IPS-NIHi11 (cell line): ENCODE measurements around the gene VIPR1.
A peak's percentile ranks its signal among the peaks of the same experiment; 100 is the strongest.

Experiments used
- DNase-seq: peaks from one replicate; pipeline ENCODE4 v3.0.0; 2012; ENCODE audit warnings: mixed read lengths, low spot score

Gene VIPR1

DNA sequence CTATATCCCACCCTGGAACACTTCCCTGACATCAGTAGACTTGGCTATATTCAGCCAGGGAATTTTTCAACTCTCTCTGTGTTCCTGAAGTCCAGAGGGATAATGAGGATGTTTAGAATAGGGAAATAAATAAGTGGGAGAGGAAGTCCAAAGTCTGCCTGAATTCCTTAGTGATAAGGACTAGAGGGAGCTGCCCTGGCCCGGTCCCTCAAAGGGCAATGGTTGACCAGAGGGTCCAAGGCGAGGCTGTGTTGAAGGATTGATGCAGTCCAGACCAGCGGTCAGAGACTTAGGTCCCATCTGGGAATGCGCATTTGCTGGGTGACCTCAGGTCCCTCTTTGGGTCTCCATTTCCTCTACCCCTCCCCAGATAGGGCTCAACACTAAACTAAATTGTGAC is 7.9 kb downstream of the VIPR1 start:
- no peak for DNase-seq

DNA sequence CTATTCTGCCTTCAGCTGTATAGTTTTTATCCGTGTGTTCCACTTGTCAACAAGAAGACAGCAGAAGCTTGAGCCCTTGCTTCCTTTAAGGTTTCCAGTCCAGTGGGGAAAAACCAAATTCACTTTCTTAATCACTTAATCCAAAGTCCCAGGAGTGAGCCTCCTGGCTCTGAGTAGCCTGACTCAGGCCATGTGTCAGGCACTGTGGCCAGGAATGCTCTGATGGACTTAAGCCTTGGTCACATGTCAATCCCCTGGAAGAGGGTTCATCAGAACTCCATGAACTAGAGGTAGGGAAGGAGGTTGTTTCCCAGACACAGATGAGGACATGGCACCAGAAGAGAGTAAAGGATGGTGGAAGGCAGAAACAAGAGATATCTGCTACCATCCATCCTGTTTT is 8.8 kb downstream of the VIPR1 start:
- no peak for DNase-seq

DNA sequence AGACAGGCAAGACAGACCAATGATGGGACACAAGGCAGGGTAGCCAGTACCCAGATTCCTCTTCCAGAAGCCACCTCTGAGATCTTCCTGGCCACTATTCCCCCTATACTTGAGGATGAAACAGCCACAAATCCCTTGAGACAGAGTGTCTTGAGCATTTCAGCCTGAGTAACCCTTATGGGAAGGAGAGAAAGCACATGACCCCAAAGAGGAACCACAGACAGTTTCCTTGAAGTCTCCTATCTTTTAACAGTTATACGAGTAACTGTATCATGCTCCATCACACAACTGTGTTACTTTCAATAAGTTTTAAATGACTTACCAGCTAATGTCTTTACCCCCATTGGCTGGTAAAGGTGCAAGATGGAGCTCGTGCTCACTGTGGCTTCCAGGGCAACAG is 9.3 kb downstream of the VIPR1 start:
- DNase-seq: no peak

DNA sequence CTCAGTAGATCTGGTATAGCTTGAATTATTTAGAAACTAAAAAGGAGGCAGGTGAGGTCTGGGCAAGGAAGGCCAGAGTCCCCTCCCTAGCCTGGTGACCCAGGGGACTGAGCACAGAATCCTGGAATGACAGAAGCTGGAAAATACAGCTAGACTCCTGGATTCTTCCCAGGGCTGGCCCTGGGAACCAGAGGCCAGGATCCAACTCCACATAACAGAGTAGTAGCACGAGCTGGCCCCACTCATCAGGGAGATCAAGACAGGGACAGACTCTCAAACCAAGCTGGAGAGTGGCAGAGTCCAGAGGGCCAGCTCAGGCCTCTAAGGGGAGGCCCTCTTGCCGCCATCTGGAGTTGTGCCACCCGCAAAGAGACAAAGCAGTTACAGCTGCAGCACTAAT is 10.7 kb downstream of the VIPR1 start:
- DNase-seq: no peak

DNA sequence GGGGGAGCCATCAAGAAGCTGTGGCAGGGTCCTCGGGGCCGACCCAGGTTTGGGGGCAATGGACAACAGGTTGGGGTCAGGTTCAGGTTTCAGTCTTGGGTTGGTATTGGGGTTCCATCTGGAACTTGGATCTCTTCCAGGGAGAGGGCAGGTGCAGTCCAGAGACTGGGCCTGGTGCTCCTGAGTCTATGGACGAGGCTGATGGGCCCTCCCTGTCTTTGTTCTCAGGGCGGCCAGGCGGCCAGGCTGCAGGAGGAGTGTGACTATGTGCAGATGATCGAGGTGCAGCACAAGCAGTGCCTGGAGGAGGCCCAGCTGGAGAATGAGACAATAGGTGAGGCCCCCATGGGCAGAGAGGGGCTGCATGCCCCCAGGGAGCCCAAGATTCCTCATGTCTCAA is 11.1 kb downstream of the VIPR1 start:
- DNase-seq: no peak

DNA sequence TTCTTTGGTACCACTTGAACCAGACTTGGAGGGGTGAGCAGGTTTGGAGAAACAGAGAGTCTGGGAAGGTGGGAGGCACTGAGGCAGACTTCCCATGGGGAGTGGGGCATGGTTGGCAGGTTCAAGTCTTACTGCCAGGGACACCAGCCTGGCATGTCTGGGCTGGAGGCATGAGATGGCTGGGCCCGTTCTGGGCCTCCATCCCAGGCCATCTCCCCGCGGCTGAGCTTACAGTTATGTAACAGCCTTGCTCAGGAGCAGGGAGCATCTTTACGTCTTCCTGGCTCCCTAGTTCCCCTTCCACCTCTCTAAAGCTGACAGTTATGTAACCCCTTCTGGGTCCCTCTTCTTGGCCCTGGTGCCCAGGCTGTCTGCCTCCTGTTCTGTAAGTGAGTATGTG is 12.4 kb downstream of the VIPR1 start:
- no peak for DNase-seq

DNA sequence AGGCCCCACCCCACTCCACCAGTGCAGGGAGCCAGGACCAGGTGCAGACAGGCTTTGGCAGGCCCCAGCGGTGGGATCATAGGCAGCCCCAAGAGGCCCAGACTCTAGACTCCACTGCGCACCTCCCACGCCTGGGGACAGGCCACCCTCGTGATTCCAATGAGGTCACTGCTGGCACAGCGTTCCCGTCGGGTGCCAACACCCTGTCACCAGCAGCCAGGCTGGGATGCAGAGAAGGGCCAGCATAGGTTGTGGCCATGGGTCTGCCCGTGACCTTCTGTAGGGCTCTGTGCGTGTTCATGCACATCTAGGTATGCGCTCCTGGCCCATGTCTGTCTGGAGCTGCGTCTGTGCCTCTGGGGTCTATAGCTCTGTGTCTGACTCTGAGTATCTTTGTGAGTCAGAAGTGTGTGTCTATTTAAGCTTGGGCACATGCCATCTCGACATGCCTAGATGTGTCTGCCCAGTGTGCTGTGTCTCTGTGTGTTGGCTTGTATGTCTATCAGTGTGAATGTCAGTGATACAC is 13.0 kb downstream of the VIPR1 start:
- no peak for DNase-seq

DNA sequence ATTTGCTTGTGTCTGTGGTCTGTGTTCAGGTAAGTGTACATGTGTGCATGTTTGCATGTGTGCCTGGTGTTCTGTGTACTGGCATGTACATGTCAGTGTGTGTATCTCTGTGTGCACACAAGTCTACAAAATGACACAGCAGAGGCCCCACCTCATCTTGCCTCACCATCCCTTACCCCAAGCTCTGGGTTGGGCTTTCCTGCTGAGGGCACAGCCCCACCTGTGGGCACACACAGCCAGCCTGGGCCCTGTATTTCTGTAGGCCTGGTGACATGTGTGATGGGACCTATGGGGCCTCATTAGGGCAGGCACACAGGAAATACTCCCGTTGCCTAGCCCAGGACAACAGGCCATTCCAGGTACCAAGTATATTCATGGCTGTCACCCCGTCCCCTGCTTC is 13.5 kb downstream of the VIPR1 start:
- no peak for DNase-seq

DNA sequence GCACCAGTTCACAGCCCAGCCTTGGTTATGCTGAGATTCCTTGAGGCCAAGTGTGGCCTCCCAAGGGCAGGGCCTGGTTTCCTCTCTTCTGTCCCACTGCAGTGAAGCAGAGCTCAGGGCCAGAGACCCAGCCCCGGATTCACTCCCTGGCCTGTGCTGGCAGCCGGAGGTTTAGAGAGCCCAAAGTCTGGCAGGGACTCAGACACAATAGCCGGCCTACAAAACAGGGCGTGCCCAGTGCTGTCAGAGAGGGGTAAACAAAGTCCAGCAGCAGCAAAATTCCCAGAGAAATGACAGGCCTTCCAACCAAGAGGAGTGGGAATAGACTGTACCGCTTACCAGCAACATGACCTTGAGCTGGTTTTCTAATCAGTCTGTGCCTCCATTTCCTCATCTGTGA is 14.0 kb downstream of the VIPR1 start:
- DNase-seq: no peak

DNA sequence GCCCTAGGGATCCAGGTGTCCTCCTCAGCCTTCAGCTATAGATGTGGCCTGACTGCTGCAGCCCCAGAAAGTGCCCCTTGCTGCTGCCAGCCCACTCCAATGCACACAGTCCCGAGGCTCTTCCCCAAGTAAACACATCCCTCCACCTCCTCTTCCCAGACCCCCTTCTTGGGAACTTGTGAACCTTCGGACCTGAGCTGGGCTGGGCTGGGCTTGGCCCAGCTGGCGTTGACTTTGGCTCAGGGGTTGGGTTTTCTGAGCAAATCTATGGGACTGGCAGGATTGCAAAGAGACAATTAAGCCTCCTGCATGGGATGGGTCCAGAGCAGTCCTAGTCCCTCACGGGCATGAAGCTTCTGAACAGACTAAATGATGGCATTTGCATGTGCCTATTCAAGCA is 14.7 kb downstream of the VIPR1 start:
- no peak for DNase-seq

DNA sequence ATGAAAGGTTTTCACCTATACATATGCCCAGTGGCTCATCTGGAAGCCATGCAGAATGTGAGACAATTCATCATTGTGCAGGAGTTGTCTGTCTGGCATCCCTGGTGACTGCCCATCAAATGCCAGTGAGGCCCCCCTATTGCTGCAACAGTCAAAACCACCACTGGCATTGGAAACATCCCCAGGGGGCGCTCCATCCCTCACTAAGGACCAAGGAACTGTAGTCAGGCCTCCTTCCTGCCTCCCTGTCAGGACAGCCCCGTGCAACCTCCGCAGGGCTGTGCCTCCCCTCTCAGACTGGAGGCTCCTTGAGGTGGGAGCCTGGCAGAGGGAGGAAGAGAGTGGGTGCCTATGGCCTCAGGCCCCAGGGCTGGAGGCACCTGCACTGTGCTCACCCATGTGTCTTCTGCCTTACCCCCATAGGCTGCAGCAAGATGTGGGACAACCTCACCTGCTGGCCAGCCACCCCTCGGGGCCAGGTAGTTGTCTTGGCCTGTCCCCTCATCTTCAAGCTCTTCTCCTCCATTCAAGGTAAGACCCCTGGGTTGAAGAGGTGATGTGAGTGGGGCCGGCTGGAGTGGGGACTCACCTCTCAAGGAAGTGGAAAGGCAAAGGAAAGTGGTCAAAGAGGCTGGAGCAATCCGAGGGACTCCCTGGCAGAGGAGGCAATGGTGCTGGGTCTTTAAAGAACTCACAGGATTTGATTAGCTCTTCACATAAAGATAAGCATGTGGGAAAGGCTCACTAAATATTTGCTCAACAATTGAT is 16.5 kb downstream of the VIPR1 start:
- peak; percentile 59 for DNase-seq

DNA sequence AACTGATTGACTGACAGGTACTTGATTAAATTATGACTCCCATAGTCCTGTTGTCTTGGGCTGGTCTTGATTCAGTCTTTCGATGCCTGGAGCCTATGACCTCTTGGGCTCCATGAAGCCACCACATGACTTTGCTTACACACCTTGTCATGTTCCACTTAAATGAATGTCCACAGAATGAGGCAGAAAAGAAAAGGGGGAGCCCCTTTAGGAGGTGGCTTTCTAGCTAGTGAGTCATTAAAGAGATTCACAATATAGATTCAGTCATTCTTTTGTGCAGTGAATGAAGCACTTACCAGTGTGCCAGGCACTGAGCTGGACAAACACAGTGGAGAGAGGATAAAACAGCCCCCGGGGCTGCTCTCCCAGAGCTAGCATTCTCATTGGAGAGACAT is 17.1 kb downstream of the VIPR1 start:
- DNase-seq: no peak

DNA sequence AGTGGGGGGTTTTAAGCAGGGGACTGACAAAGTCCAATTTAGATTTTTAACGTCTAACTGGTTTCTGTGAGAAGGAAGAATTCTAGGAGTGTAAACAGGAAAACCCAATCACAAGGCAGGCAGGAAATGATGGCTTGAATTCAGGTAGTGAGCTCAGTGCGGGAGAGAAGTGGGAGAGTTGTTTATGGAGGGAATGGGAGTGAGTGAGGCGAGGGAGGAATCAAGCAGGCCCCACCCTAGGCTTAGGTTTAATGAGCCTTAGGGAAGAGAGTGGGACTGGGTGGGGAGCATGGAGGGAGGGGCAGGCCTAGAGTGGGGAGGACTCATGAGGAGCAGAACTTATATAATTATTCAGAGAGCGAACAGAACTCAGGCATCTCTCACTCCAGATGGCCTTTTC is 17.9 kb downstream of the VIPR1 start:
- no peak for DNase-seq

DNA sequence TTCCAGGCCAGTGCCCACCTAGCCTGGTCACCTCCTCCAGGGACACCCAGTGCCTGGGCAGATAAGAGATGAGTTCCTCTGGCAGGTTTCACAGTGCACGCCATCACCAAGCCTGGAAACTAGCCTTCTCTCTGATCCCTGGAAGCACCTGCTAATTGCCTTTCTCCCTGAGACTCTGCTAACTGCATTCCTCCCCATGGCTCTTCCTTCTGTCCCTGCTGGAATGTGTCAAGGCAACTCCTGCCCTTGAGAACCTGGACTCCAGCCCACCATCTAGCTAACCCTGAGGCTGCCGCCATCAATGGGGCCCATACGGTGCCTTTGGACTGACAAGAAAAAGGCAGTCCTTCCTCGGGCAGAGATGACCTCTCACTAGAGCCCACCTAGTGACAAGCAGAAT is 18.5 kb downstream of the VIPR1 start:
- no peak for DNase-seq

DNA sequence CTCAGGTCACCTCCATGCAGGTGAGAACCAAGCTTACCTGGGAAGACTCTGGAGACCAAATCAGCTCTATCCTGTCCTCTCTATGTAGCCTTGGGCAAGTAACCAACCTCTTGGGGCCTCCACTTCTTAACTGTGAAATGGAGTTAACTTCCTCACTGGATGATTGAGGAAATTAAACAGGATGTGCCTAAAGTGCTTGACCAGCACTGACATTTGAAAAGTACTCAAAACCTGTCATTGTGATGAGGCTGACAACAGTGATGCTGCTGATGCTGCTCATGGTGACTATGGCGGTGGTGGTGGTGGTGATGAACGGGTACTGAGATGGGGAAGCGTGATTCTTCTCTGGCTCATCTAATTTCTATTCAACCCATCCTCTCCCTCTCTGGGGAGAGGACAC is 22.3 kb downstream of the VIPR1 start:
- no peak for DNase-seq

DNA sequence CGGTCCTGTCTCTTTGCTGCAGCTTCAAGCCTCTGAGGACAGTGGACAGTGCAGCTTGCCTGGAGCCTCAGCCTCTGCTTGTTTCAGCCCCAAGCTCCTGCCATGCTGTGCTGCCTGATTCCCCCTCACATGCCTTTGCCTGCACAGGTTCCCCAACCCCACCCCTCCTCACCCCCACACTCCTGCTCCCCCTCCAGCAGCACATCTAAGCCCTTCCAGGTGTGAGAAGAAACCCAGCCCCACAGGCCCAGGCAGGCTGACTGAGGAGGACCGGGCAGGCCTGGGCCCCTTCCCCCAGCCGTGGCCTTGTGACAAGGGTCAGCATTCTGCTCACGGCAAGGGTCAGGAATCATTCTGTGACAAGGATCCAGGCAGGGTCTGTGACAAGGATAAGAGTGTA is 22.8 kb downstream of the VIPR1 start:
- no peak for DNase-seq

DNA sequence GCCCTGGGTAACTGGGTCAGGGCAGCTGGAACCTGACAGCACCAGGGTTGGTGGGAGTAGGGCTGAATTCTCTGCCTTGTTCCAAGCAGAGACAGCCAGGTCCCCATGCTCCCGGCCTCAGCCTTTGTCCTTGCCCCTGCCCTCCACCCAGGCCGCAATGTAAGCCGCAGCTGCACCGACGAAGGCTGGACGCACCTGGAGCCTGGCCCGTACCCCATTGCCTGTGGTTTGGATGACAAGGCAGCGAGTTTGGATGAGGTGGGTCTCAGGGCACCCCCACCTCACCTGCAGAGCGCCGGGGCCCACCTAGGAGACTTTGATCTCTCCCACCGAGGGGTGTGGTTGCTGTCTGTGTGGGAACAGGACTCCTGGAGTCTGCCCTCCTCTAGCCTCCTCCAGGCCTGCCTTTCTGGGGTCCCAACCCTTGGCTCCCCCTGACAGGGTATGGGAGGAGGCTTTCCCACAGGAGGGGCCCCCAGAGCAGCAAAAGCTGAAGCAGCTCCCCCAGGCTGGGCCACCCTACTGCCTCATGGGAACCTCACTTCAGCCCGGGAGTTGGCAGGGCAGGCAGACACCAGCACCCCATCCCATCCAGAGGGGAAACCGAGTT is 23.4 kb downstream of the VIPR1 start:
- DNase-seq: no peak

DNA sequence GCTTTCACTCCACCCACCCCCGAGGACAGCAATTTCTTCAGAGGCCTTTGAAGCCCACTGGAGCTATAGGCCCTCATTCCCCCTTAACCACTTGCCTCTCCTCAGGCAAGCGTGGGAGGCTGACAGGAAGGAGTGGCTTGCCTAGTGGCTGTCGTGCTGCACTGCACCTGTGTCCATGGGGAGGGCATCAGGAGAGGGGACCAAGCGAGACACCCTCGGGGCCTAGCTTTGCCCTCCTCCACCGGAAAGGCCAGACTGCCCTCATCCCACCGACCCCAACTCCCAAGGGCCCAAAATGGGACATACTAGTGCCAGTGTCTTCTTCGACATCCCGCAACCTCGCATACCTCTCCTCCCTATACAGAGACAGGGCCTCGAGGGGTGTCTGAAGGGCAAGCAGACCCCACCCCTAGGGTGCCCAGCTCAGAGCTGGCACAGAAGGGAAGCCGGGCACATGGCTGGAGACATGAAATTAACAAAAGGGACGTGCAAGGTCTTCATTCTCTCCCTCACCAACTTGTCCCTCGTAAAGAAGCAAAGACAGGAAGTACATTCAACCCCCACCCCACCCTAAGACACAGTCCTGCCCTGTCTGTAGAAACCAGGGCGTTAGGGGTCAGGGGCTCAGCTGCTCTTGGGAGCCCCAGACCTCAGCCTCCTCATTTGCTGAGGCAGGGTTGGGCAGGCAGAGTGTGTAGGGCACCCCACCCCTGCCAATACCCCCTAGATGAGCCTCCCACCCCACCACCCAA is 24.3 kb downstream of the VIPR1 start:
- DNase-seq: peak; percentile 62

DNA sequence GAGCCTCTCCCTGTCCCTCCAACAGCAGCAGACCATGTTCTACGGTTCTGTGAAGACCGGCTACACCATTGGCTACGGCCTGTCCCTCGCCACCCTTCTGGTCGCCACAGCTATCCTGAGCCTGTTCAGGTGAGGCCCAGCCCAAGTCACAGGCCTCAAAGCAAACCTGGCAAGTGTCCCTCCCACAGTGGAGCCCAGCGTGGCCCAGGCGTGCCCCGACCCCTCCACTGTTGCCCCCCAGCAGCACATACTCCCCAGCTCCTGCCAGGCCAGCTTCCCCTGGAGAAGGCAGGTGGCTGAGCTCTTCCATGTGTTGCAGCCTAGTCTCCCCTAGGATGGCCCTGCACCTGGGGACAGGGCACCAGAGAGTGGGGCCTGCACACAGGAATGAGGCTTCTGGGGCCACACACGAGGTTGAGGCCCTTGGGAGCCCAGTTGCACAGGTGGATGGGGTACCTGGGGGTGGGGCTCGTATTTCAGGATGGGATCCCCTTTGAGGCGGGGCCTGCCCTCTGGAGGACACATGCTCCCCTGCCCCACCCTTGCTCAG is 25.0 kb downstream of the VIPR1 start:
- peak; percentile 28 for DNase-seq

DNA sequence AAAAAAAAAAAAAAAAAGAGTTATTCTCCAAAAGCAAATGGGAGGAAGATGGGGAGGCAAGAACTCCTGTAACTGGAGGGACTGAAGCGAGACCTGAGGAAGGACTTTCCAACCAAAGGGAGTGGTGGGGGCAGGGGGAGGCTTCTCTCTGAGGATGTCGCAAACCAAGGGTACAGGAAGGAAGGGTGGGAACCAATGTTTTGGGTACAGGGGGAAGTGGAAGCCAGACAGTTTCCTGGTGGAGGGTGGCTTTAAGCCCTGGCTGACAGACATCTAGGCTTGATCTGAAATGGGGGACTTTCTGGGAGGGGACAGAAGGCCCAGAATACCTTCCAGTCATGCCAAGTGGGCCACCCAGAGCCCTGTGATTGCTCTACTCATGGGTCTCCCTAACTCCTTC is 27.0 kb downstream of the VIPR1 start:
- no peak for DNase-seq

DNA sequence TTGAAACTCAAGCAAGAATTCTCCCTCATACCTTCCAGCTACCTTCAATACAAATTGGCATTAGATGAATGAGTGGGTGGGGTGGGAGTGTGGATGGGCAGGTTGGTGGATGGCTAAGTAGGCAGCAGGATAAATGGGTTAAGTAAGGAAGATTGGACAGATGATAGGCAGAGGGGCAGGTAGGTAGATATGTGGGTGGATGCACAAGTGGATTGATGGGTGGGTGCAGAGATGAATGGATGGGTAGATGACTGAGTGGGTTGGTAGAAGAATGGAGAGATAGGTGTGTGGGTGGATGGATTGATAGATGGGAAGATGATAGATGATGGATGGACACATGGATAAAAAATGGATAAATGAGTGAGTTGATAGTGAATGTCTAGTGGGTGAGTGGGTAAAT is 27.6 kb downstream of the VIPR1 start:
- DNase-seq: no peak

DNA sequence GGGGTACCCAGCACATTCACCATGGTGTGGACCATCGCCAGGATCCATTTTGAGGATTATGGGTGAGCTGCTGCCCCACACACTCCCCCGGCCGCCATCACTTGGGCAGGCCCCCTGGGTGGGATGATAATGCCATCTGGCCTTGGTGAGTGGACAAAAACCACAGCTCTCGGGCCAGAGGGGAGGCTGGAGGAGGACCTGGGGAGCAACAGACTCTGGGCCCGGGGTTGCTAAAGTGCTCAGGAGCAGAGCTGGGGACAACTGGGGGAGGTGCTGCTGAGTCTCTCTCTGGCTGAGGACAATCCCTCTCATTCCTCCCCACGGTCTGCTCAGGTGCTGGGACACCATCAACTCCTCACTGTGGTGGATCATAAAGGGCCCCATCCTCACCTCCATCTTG is 29.0 kb downstream of the VIPR1 start:
- DNase-seq: no peak

DNA sequence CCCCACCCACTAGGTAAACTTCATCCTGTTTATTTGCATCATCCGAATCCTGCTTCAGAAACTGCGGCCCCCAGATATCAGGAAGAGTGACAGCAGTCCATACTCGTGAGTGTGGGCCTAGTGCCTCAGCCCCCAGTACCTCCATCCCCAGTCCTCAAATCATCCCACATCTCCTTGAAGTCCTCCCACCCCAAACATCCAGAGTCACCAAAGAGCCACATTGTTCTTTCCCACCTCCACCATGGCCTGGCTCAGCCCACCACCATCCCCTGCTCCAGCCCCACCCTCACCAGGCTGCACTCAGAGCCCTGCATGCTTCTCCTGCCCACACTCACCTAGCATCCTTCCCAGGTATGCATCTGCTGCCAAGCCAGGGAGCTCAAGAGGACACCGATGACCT is 29.8 kb downstream of the VIPR1 start:
- DNase-seq: no peak
